Fibroblast of lung (primary cell): ENCODE data around the gene NCOA1. TPM values are rescaled to one million over a fixed set of nuclear protein-coding genes. Genes with fewer than 3 reads are reported as not detected.
"Not testable (repeated sequence)": the region's sequence is repeated elsewhere in the genome, so short reads cannot be mapped to it uniquely, and the experiment has no call there.

Experiments used
- DNase-seq, 2 donors: peaks; one replicate each; pipeline versions ENCODE4 v3.0.0 to v3.0.0-alpha.2; 2010; ENCODE audit warnings: low read depth in 2 of 2
- H2AFZ ChIP-seq: 2 replicates; pipeline ENCODE4 v1.5.1; 2012; ENCODE audit warnings: low read length, control low read depth, inconsistent platforms
- H3K27ac ChIP-seq: 2 replicates; pipeline ENCODE4 v1.5.1; 2011; ENCODE audit warnings: low read length, control low read depth; ENCODE audit not compliant: insufficient read depth
- H3K27me3 ChIP-seq: 2 replicates; pipeline ENCODE4 v1.5.1; 2011; ENCODE audit warnings: mild to moderate bottlenecking, low read length; ENCODE audit not compliant: control insufficient read depth, insufficient read depth
- H3K36me3 ChIP-seq: 2 replicates; pipeline ENCODE4 v1.5.1; 2011; ENCODE audit warnings: low read length; ENCODE audit not compliant: control insufficient read depth, insufficient read depth
- H3K4me1 ChIP-seq: 2 replicates; pipeline ENCODE4 v1.5.1; 2011; ENCODE audit warnings: low read length; ENCODE audit not compliant: control insufficient read depth, insufficient read depth; ENCODE audit errors: extremely low read depth
- H3K4me2 ChIP-seq: 2 replicates; pipeline ENCODE4 v1.5.1; 2011; ENCODE audit warnings: low read length, control low read depth; ENCODE audit not compliant: insufficient read depth; ENCODE audit errors: extremely low read depth
- H3K4me3 ChIP-seq, 4 experiments: fragments of 200-600 bp in 1 of 4; sonication (generic) in 1 of 4; replicated peaks in 1 of 4; 2 replicates each; pipeline ENCODE4 v1.5.1; 2011 to 2016; ENCODE audit warnings: low read length in 4 of 4, low read depth in 3 of 4, mild to moderate bottlenecking in 3 of 4, control low read depth in 2 of 4, inconsistent platforms in 1 of 4, mixed read lengths in 1 of 4; ENCODE audit not compliant: insufficient read depth in 1 of 4; ENCODE audit errors: control extremely low read depth in 1 of 4
- H3K79me2 ChIP-seq: 2 replicates; pipeline ENCODE4 v1.5.1; 2012; ENCODE audit warnings: mild to moderate bottlenecking, low read length, inconsistent platforms; ENCODE audit not compliant: control insufficient read depth, insufficient read depth
- H3K9ac ChIP-seq: 2 replicates; pipeline ENCODE4 v1.5.1; 2011; ENCODE audit warnings: mild to moderate bottlenecking, low read length, control low read depth; ENCODE audit not compliant: insufficient read depth
- H3K9me3 ChIP-seq: 2 replicates; pipeline ENCODE4 v1.5.1; 2012; ENCODE audit warnings: low read depth, low read length; ENCODE audit not compliant: control insufficient read depth, insufficient read depth
- H4K20me1 ChIP-seq: 2 replicates; pipeline ENCODE4 v1.5.1; 2011; ENCODE audit warnings: low read length; ENCODE audit not compliant: control insufficient read depth, insufficient read depth; ENCODE audit errors: extremely low read depth
- EZH2 ChIP-seq: IDR thresholded peaks from 2 replicates; pipeline ENCODE4 v1.5.1; 2012; ENCODE audit warnings: low read length, control low read depth, mild to moderate bottlenecking; ENCODE audit errors: missing control alignments
- polyA plus RNA-seq, 2 donors: library from polyadenylated mRNA; depleted of rRNA in 1 of 2; stranded (reverse) in 1 of 2; unstranded in 1 of 2; fragments of >200 nt; gene quantifications; 2 replicates each; pipeline ENCODE4 v1.2.1, GENCODE V29; 2011 to 2012; ENCODE audit warnings: missing spikeins in 1 of 2
- total RNA-seq: library from RNA; depleted of rRNA; stranded (reverse); fragments of >200 nt; gene quantifications from 2 replicates; pipeline ENCODE4 v1.2.1, GENCODE V29; 2014
- TF ChIP-seq, protein P1 (sequence below), 2 donors: IDR thresholded peaks in 1 of 2; conservative IDR thresholded peaks in 1 of 2; 1 replicate in 1 of 2; 2 replicates in 1 of 2; pipeline ENCODE4 v1.5.1; 2011 to 2012; ENCODE audit warnings: low read length in 2 of 2, control low read depth in 1 of 2, inconsistent platforms in 1 of 2, low read depth in 1 of 2, mild to moderate bottlenecking in 1 of 2

The NCOA1 gene
- total and polyA plus RNA-seq, 2 donors (not counting 1 experiment from before 2014, with no cell fraction given) = 15.5 to 19.8 TPM

GRCh38 chr2:24594283-24594682, 103.2 kb downstream of the NCOA1 start:
- Histone ChIP-seq H3K79me2 (no peaks in the 10 kb centered on the region), H3K9me3 (no peaks in the 10 kb centered on the region), H3K4me2 (no peak overlapping the region), H3K27ac (no peak overlapping the region), H3K9ac (no peak overlapping the region), H3K27me3 (no peaks in the 10 kb centered on the region), H2AFZ (no peak overlapping the region), H3K4me3 (no peak overlapping the region), H3K36me3 (no peaks in the 10 kb centered on the region), H3K4me1 (no peaks in the 10 kb centered on the region), H4K20me1 (peaks cover 1% of the 10 kb centered on the region)
- no peak for TF ChIP-seq EZH2
- TF ChIP-seq, protein P1, sequence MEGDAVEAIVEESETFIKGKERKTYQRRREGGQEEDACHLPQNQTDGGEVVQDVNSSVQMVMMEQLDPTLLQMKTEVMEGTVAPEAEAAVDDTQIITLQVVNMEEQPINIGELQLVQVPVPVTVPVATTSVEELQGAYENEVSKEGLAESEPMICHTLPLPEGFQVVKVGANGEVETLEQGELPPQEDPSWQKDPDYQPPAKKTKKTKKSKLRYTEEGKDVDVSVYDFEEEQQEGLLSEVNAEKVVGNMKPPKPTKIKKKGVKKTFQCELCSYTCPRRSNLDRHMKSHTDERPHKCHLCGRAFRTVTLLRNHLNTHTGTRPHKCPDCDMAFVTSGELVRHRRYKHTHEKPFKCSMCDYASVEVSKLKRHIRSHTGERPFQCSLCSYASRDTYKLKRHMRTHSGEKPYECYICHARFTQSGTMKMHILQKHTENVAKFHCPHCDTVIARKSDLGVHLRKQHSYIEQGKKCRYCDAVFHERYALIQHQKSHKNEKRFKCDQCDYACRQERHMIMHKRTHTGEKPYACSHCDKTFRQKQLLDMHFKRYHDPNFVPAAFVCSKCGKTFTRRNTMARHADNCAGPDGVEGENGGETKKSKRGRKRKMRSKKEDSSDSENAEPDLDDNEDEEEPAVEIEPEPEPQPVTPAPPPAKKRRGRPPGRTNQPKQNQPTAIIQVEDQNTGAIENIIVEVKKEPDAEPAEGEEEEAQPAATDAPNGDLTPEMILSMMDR (conservative IDR thresholded peaks at IDR 0.05 in 1 of 2, IDR thresholded peaks at IDR 0.05 in 1 of 2; ENCODE audit: low read depth in 1 of 2, low read length in 2 of 2) = no peak
- DNase-seq = no peak

GRCh38 chr2:24597181-24597870, 106.3 kb downstream of the NCOA1 start:
- no peak overlapping the region for H3K27ac ChIP-seq
- no peaks in the 10 kb centered on the region for H3K9me3 ChIP-seq
- H3K4me3 ChIP-seq = no peak overlapping the region
- peaks cover 1% of the 10 kb centered on the region for H4K20me1 ChIP-seq
- DNase-seq = peak in 1 of 2 donors; percentile 14
- no peaks in the 10 kb centered on the region for H3K4me1 ChIP-seq
- no peaks in the 10 kb centered on the region for H3K36me3 ChIP-seq
- no peaks in the 10 kb centered on the region for H3K79me2 ChIP-seq
- no peak overlapping the region for H3K9ac ChIP-seq
- no peaks in the 10 kb centered on the region for H3K27me3 ChIP-seq
- H2AFZ ChIP-seq = no peak overlapping the region
- no peak for TF ChIP-seq EZH2
- TF ChIP-seq, protein P1 (conservative IDR thresholded peaks at IDR 0.05 in 1 of 2, IDR thresholded peaks at IDR 0.05 in 1 of 2; ENCODE audit: low read depth in 1 of 2, low read length in 2 of 2) = no peak
- H3K4me2 ChIP-seq = no peak overlapping the region

DNA sequence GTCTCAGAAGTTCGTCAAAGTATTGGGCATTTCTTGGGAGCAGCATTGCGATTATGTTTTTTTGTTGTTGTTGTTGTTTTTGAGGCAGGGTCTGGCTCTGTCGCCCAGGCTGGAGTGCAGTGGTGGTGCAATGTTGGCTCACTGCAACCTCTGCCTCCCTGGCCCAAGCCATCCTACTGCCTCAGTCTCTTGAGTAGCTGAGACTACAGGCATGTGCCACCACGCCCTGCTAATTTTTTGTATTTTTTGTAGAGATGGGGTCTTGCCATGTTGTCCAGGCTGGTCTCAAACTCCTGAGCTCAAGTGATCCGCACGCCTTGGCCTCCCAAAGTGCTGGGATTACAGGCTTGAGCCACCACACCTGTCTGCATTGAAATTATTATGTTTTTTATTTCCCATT, 109.1 kb downstream of the NCOA1 start:
- not testable (repeated sequence) for H3K27me3 ChIP-seq, H3K36me3 ChIP-seq, H4K20me1 ChIP-seq, H3K79me2 ChIP-seq, H3K27ac ChIP-seq, H3K4me1 ChIP-seq, DNase-seq, H2AFZ ChIP-seq, H3K9me3 ChIP-seq, H3K4me3 ChIP-seq, H3K4me2 ChIP-seq, H3K9ac ChIP-seq
